Erythroblast (primary cell): Measurements from ENCODE around the gene GPR137B.

ENCODE experiments used
- GATA1 ChIP-seq: IDR thresholded peaks from 2 replicates; pipeline ENCODE4 v1.6.1; 2011; ENCODE audit warnings: low read depth, mild to moderate bottlenecking, control low read depth, low read length, moderate library complexity
- POLR2A ChIP-seq: IDR thresholded peaks from 2 replicates; pipeline ENCODE4 v1.6.1; 2011; ENCODE audit warnings: mild to moderate bottlenecking, low read length

DNA sequence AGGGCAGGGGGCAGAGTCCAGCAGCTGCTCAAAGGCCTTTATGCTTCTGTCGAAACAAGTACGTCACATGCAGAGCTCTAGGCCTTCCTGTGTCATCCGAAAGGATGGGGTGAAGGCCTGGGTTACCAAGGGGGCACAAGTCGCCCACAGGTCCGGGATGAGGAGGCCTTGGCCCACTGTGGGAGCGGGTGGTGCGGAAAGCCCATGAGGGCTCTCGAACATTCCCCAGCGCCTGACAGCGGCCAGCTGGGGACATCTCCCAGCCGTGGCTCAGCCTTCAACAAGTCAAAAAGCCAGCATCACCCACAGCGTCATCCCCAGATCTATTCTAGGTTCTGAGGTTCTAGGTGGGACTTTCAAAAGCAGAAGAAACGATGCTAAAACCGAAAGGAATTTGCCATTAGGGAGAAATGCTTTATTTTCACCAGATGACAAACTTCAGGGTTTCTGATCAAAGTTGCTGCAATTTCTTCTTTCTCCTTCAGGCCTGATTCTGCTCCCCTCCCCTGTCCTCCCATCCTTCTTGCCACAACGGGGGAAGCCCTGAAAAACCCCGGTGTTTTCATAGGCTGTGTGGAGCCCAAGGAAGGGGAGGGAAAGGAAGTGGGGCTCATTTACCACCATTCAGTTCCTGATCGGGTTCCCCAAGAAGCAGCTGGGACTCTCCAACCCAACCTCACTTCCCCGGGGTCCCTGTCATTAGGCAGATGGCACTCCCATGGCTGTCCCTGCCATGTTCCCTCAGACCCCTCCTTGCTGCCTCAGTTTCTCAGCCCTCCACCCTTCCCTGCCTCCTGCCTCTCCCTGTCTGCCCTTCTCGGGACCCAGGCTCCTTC lies 17.6 kb downstream of the GPR137B start:
- TF ChIP-seq POLR2A (no peak), GATA1 (no peak)
